HG03045 (cell line): Measurements from ENCODE around the gene ANKRD2.

Experiments
- ATAC-seq: cut with Tn5 transposase; IDR thresholded peaks from one replicate; pipeline ENCODE4 v1.9.1; 2021; ENCODE audit warnings: mild to moderate bottlenecking, moderate library complexity; ENCODE audit not compliant: unreplicated experiment

Gene ANKRD2

GRCh38 chr10:97632949-97633884 is 60.6 kb downstream of the ANKRD2 start, which contains the start of gene MORN4:
Gene MORN4 (minus strand): TSS chr10:97633500. CDS start chr10:97619653, 13,847 bp downstream.
- ATAC-seq, result peak; percentile 99
